NT2/D1 (cell line): Measurements from ENCODE around the gene VAV3.

Experiments used
- SUZ12 ChIP-seq: IDR thresholded peaks from 2 replicates; pipeline ENCODE4 v1.6.1; 2011; ENCODE audit not compliant: insufficient read length, insufficient read depth; ENCODE audit errors: extremely low read depth
- YY1 ChIP-seq: IDR thresholded peaks from 2 replicates; pipeline ENCODE4 v1.6.1; 2011; ENCODE audit not compliant: insufficient read length, insufficient read depth
- ZNF274 ChIP-seq: IDR thresholded peaks from 2 replicates; pipeline ENCODE4 v1.6.1; 2011; ENCODE audit warnings: mild to moderate bottlenecking, low read depth, low read length

- TF ChIP-seq ZNF274, result no peak
- TF ChIP-seq YY1, result no peak
- TF ChIP-seq SUZ12, result no peak
These were observed 407.9 kb downstream of the VAV3 start for GRCh38 chr1:107557095-107557494.
